GM19193 (cell line): ENCODE data around the gene CHD6.

Source experiments
- POLR2A ChIP-seq: IDR thresholded peaks from 4 replicates; pipeline ENCODE4 v1.6.1; 2011; ENCODE audit not compliant: insufficient read depth, insufficient read length; ENCODE audit errors: extremely low read depth

CHD6 gene

GRCh38 chr20:41613321-41613720, 4.9 kb downstream of the CHD6 start:
- TF ChIP-seq POLR2A = no peak

GRCh38 chr20:41609474-41609873, 8.7 kb downstream of the CHD6 start:
- TF ChIP-seq POLR2A = no peak

GRCh38 chr20:41608606-41609005, 9.6 kb downstream of the CHD6 start:
- TF ChIP-seq POLR2A = no peak

- TF ChIP-seq POLR2A = no peak
These were observed 10.4 kb downstream of the CHD6 start for GRCh38 chr20:41607791-41608190.

- TF ChIP-seq POLR2A = no peak
These were observed 14.2 kb downstream of the CHD6 start for GRCh38 chr20:41604002-41604401.

GRCh38 chr20:41601742-41602141, 16.4 kb downstream of the CHD6 start:
- TF ChIP-seq POLR2A = no peak

GRCh38 chr20:41600926-41601631, 17.1 kb downstream of the CHD6 start:
- TF ChIP-seq POLR2A = no peak

GRCh38 chr20:41599699-41600104, 18.5 kb downstream of the CHD6 start:
- TF ChIP-seq POLR2A = no peak

GRCh38 chr20:41598719-41599118, 19.5 kb downstream of the CHD6 start:
- no peak for TF ChIP-seq POLR2A

- TF ChIP-seq POLR2A = no peak
These were observed 23.5 kb downstream of the CHD6 start for GRCh38 chr20:41594514-41595322.

- TF ChIP-seq POLR2A = no peak
These were observed 25.5 kb downstream of the CHD6 start for GRCh38 chr20:41592516-41593216.

- no peak for TF ChIP-seq POLR2A
These were observed 30.2 kb downstream of the CHD6 start for GRCh38 chr20:41587956-41588355.

- TF ChIP-seq POLR2A = no peak
These were observed 30.7 kb downstream of the CHD6 start for GRCh38 chr20:41587523-41587922.

- no peak for TF ChIP-seq POLR2A
These were observed 31.4 kb downstream of the CHD6 start for GRCh38 chr20:41586772-41587171.

GRCh38 chr20:41580350-41580749, 37.8 kb downstream of the CHD6 start:
- no peak for TF ChIP-seq POLR2A
